Fibroblast of lung (primary cell): ENCODE data around the gene DPYD. TPM values are rescaled to one million over a fixed set of nuclear protein-coding genes. Genes with fewer than 3 reads are reported as not detected.

Source experiments
- DNase-seq, 2 donors: peaks; one replicate each; pipeline versions ENCODE4 v3.0.0 to v3.0.0-alpha.2; 2010; ENCODE audit warnings: low read depth in 2 of 2
- H2AFZ ChIP-seq: 2 replicates; pipeline ENCODE4 v1.5.1; 2012; ENCODE audit warnings: low read length, control low read depth, inconsistent platforms
- H3K27ac ChIP-seq: 2 replicates; pipeline ENCODE4 v1.5.1; 2011; ENCODE audit warnings: low read length, control low read depth; ENCODE audit not compliant: insufficient read depth
- H3K27me3 ChIP-seq: 2 replicates; pipeline ENCODE4 v1.5.1; 2011; ENCODE audit warnings: mild to moderate bottlenecking, low read length; ENCODE audit not compliant: control insufficient read depth, insufficient read depth
- H3K36me3 ChIP-seq: 2 replicates; pipeline ENCODE4 v1.5.1; 2011; ENCODE audit warnings: low read length; ENCODE audit not compliant: control insufficient read depth, insufficient read depth
- H3K4me1 ChIP-seq: 2 replicates; pipeline ENCODE4 v1.5.1; 2011; ENCODE audit warnings: low read length; ENCODE audit not compliant: control insufficient read depth, insufficient read depth; ENCODE audit errors: extremely low read depth
- H3K4me2 ChIP-seq: 2 replicates; pipeline ENCODE4 v1.5.1; 2011; ENCODE audit warnings: low read length, control low read depth; ENCODE audit not compliant: insufficient read depth; ENCODE audit errors: extremely low read depth
- H3K4me3 ChIP-seq, 4 experiments: fragments of 200-600 bp in 1 of 4; sonication (generic) in 1 of 4; replicated peaks in 1 of 4; 2 replicates each; pipeline ENCODE4 v1.5.1; 2011 to 2016; ENCODE audit warnings: low read length in 4 of 4, low read depth in 3 of 4, mild to moderate bottlenecking in 3 of 4, control low read depth in 2 of 4, inconsistent platforms in 1 of 4, mixed read lengths in 1 of 4; ENCODE audit not compliant: insufficient read depth in 1 of 4; ENCODE audit errors: control extremely low read depth in 1 of 4
- H3K79me2 ChIP-seq: 2 replicates; pipeline ENCODE4 v1.5.1; 2012; ENCODE audit warnings: mild to moderate bottlenecking, low read length, inconsistent platforms; ENCODE audit not compliant: control insufficient read depth, insufficient read depth
- H3K9ac ChIP-seq: 2 replicates; pipeline ENCODE4 v1.5.1; 2011; ENCODE audit warnings: mild to moderate bottlenecking, low read length, control low read depth; ENCODE audit not compliant: insufficient read depth
- H3K9me3 ChIP-seq: 2 replicates; pipeline ENCODE4 v1.5.1; 2012; ENCODE audit warnings: low read depth, low read length; ENCODE audit not compliant: control insufficient read depth, insufficient read depth
- H4K20me1 ChIP-seq: 2 replicates; pipeline ENCODE4 v1.5.1; 2011; ENCODE audit warnings: low read length; ENCODE audit not compliant: control insufficient read depth, insufficient read depth; ENCODE audit errors: extremely low read depth
- EZH2 ChIP-seq: IDR thresholded peaks from 2 replicates; pipeline ENCODE4 v1.5.1; 2012; ENCODE audit warnings: low read length, control low read depth, mild to moderate bottlenecking; ENCODE audit errors: missing control alignments
- polyA plus RNA-seq, 2 donors: library from polyadenylated mRNA; depleted of rRNA in 1 of 2; stranded (reverse) in 1 of 2; unstranded in 1 of 2; fragments of >200 nt; gene quantifications; 2 replicates each; pipeline ENCODE4 v1.2.1, GENCODE V29; 2011 to 2012; ENCODE audit warnings: missing spikeins in 1 of 2
- total RNA-seq: library from RNA; depleted of rRNA; stranded (reverse); fragments of >200 nt; gene quantifications from 2 replicates; pipeline ENCODE4 v1.2.1, GENCODE V29; 2014
- TF ChIP-seq, protein P1 (sequence below), 2 donors: IDR thresholded peaks in 1 of 2; conservative IDR thresholded peaks in 1 of 2; 1 replicate in 1 of 2; 2 replicates in 1 of 2; pipeline ENCODE4 v1.5.1; 2011 to 2012; ENCODE audit warnings: low read length in 2 of 2, control low read depth in 1 of 2, inconsistent platforms in 1 of 2, low read depth in 1 of 2, mild to moderate bottlenecking in 1 of 2

Gene DPYD
- total and polyA plus RNA-seq, 2 donors (not counting 1 experiment from before 2014, with no cell fraction given) = 32.0 to 63.1 TPM

DNA sequence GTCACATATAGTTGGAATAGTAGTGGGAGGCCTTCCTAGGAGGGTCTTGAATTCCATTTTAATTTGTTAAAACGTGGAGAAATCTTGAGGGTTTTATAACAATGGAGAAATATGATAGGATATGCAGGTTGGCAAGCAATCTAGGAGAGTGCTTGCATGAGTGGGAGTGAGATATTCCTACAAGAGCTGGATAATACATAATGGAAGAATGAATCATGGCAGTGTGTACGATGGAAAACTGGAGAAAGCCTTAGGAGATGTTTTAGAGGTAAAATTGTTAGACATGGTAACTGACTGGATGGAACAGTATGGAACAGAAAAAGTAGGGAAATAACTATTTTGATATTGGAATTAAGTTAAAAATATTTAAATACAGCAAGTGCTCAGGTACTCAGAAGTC lies 846.9 kb downstream of the DPYD start:
- Histone ChIP-seq H2AFZ (no peak overlapping the region), H3K9me3 (no peaks in the 10 kb centered on the region), H3K4me3 (no peak overlapping the region), H3K27ac (no peak overlapping the region), H3K36me3 (no peaks in the 10 kb centered on the region), H3K9ac (no peak overlapping the region), H4K20me1 (no peaks in the 10 kb centered on the region), H3K4me2 (no peak overlapping the region), H3K27me3 (no peaks in the 10 kb centered on the region), H3K79me2 (no peaks in the 10 kb centered on the region), H3K4me1 (no peaks in the 10 kb centered on the region)
- peak in 1 of 2 donors; percentile 71 for DNase-seq
- TF ChIP-seq, protein P1, sequence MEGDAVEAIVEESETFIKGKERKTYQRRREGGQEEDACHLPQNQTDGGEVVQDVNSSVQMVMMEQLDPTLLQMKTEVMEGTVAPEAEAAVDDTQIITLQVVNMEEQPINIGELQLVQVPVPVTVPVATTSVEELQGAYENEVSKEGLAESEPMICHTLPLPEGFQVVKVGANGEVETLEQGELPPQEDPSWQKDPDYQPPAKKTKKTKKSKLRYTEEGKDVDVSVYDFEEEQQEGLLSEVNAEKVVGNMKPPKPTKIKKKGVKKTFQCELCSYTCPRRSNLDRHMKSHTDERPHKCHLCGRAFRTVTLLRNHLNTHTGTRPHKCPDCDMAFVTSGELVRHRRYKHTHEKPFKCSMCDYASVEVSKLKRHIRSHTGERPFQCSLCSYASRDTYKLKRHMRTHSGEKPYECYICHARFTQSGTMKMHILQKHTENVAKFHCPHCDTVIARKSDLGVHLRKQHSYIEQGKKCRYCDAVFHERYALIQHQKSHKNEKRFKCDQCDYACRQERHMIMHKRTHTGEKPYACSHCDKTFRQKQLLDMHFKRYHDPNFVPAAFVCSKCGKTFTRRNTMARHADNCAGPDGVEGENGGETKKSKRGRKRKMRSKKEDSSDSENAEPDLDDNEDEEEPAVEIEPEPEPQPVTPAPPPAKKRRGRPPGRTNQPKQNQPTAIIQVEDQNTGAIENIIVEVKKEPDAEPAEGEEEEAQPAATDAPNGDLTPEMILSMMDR (conservative IDR thresholded peaks at IDR 0.05 in 1 of 2, IDR thresholded peaks at IDR 0.05 in 1 of 2; ENCODE audit: low read depth in 1 of 2, low read length in 2 of 2) = no peak

DNA sequence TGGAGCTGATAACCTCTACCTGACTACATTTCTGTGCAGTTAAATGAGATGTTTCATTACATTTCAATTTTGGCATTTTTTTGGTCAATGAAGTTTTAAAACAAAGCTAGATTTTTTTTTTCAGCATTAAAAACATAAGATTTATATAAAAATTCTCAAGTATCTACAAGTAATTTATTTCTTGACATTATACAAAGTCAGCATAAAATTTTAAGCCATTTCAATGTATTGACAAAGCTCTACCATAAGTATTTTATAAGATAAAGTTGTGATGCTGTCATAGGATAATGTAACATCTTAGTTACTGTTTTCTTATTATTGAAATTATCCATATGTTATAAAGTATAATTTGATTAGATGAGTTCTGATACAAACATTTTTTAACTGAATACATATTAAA lies 847.7 kb downstream of the DPYD start:
- Histone ChIP-seq H3K36me3 (no peaks in the 10 kb centered on the region), H3K27me3 (no peaks in the 10 kb centered on the region), H2AFZ (no peak overlapping the region), H3K4me3 (no peak overlapping the region), H3K9ac (no peak overlapping the region), H4K20me1 (no peaks in the 10 kb centered on the region), H3K4me1 (no peaks in the 10 kb centered on the region), H3K9me3 (no peaks in the 10 kb centered on the region), H3K79me2 (no peaks in the 10 kb centered on the region), H3K4me2 (no peak overlapping the region), H3K27ac (no peak overlapping the region)
- DNase-seq = no peak
- TF ChIP-seq, protein P1 (conservative IDR thresholded peaks at IDR 0.05 in 1 of 2, IDR thresholded peaks at IDR 0.05 in 1 of 2; ENCODE audit: low read depth in 1 of 2, low read length in 2 of 2) = no peak
- TF ChIP-seq EZH2 = no peak

DNA sequence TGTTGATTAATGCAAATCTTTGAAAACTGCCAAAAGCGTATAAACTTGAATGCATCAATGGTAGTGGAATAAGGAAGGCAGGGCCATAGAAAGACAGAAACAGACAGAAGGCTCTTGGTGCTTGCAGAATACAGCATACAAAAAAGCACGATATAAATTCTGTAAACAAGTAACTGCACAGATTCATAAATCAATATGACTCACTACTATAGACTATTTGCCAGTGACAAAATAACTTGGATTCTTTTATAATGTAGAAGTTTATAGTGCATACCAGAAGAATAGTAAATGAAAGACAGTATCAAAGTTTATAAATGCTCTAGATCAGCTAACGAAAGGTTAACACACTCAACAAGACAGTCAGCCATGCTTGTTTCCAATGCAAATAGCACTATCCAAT lies 849.7 kb downstream of the DPYD start:
- no peaks in the 10 kb centered on the region for H3K79me2 ChIP-seq
- H2AFZ ChIP-seq = no peak overlapping the region
- no peaks in the 10 kb centered on the region for H3K4me1 ChIP-seq
- H3K4me2 ChIP-seq = no peak overlapping the region
- no peak for TF ChIP-seq EZH2
- TF ChIP-seq, protein P1 (conservative IDR thresholded peaks at IDR 0.05 in 1 of 2, IDR thresholded peaks at IDR 0.05 in 1 of 2; ENCODE audit: low read depth in 1 of 2, low read length in 2 of 2) = no peak
- H3K9me3 ChIP-seq = no peaks in the 10 kb centered on the region
- H3K27ac ChIP-seq = no peak overlapping the region
- no peak overlapping the region for H3K9ac ChIP-seq
- H4K20me1 ChIP-seq = no peaks in the 10 kb centered on the region
- no peak overlapping the region for H3K4me3 ChIP-seq
- peak; percentile 29 to 48 for DNase-seq
- no peaks in the 10 kb centered on the region for H3K36me3 ChIP-seq
- H3K27me3 ChIP-seq = no peaks in the 10 kb centered on the region
